ENCODE measurements around the gene CCDC71L. TPM values are rescaled to one million over a fixed set of nuclear protein-coding genes. Genes with fewer than 3 reads are reported as not detected.

CCDC71L gene
- total and polyA plus RNA-seq, 2 donors (not counting 3 experiments of a cell fraction or from before 2014, with no cell fraction given) = 60.3 to 62.5 TPM

DNA sequence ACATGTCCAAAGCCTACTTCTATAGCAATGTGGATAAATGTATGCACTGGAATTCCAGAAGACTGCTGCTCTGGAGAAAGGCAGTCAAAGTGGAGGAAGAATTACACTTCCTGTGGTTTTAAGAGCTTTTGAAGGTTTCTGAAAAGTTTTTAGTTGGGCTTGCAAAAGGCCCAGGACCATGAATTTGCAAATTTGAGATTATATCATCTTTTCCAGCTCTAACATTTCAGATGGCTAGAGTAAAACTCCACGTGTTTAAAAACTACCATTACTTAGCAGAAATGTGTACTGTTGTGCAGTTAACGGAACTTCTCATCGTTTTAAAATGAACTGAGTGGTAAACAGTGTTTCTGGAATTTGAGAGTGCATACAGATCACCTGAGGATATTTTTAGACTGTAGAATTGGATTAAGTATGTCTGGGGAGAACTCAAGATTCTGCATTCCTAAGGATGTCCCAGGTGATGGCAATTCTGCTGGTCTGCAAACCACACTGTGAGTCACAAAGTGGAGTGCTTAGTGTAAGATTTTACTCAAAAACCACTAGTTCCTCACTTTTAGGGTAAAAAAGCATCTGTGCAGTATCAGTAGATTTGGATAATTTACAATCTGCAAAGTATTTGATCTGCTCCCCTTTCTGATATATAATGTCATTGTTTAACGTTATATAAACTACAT, 32.9 kb upstream of the CCDC71L start:
- ChIA-PET POLR2A (no interaction called here), CTCF (no interaction called here)
- no peaks in the 10 kb centered on the region for H3K79me2 ChIP-seq (ENCODE audit: control insufficient read depth, insufficient read depth, low read length)
- H3K36me3 ChIP-seq (ENCODE audit: control insufficient read depth in 2 of 2, extremely low read depth in 1 of 2, insufficient read depth in 2 of 2, low read length in 2 of 2) = no peaks in the 10 kb centered on the region
- no peak for TF ChIP-seq GATA2 (IDR thresholded peaks at IDR 0.05; ENCODE audit: insufficient read depth, insufficient read length, low read depth, low read length)
- TF ChIP-seq, protein P1, sequence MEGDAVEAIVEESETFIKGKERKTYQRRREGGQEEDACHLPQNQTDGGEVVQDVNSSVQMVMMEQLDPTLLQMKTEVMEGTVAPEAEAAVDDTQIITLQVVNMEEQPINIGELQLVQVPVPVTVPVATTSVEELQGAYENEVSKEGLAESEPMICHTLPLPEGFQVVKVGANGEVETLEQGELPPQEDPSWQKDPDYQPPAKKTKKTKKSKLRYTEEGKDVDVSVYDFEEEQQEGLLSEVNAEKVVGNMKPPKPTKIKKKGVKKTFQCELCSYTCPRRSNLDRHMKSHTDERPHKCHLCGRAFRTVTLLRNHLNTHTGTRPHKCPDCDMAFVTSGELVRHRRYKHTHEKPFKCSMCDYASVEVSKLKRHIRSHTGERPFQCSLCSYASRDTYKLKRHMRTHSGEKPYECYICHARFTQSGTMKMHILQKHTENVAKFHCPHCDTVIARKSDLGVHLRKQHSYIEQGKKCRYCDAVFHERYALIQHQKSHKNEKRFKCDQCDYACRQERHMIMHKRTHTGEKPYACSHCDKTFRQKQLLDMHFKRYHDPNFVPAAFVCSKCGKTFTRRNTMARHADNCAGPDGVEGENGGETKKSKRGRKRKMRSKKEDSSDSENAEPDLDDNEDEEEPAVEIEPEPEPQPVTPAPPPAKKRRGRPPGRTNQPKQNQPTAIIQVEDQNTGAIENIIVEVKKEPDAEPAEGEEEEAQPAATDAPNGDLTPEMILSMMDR (IDR thresholded peaks at IDR 0.05; ENCODE audit: extremely low read depth in 1 of 2, insufficient read depth in 1 of 2, low read depth in 1 of 2, low read length in 2 of 2) = no peak
- TF ChIP-seq EZH2 (IDR thresholded peaks at IDR 0.05; ENCODE audit: borderline replicate concordance, low read depth, low read length, severe bottlenecking) = no peak
- TF ChIP-seq JUN (IDR thresholded peaks at IDR 0.05; ENCODE audit: borderline replicate concordance, insufficient read depth, insufficient read length, low read depth) = no peak
- no peak for TF ChIP-seq POLR2AphosphoS5 (IDR thresholded peaks at IDR 0.05; ENCODE audit: insufficient read depth, low read depth, low read length)
- no peak for TF ChIP-seq MYC (IDR thresholded peaks at IDR 0.05; ENCODE audit: low read depth, low read length)
- TF ChIP-seq, protein P2, sequence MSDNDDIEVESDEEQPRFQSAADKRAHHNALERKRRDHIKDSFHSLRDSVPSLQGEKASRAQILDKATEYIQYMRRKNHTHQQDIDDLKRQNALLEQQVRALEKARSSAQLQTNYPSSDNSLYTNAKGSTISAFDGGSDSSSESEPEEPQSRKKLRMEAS (IDR thresholded peaks at IDR 0.05; ENCODE audit: insufficient read depth, insufficient read length) = no peak
- TF ChIP-seq FOS (IDR thresholded peaks at IDR 0.05; ENCODE audit: borderline replicate concordance, insufficient read depth, low read length) = no peak
- no peak for TF ChIP-seq POLR2A (IDR thresholded peaks at IDR 0.05; ENCODE audit: low read depth, low read length)
- DNase-seq (ENCODE audit: low read depth, low spot score) = no peak
- no peaks in the 10 kb centered on the region for H3K4me1 ChIP-seq (ENCODE audit: control insufficient read depth, extremely low read depth, insufficient read depth, low read length)
- no peak overlapping the region for H3K9ac ChIP-seq (replicated peaks; ENCODE audit: extremely low read depth, insufficient read depth, low read length)
- H4K20me1 ChIP-seq (replicated peaks; ENCODE audit: control insufficient read depth, extremely low read depth, insufficient read depth, low read length) = no peaks in the 10 kb centered on the region
- FAIRE-seq = no peak
- no peak overlapping the region for H3K4me3 ChIP-seq (replicated peaks in 1 of 3; ENCODE audit: insufficient read depth in 1 of 3, low read depth in 1 of 3, low read length in 3 of 3)
- BruUV-seq (replicated peaks) = no TSS peak
- intact Hi-C loops (cut with micrococcal nuclease) = no loop called here
- H3K4me2 ChIP-seq (ENCODE audit: insufficient read depth, low read length) = no peak overlapping the region
- no peak overlapping the region for H3K27ac ChIP-seq (ENCODE audit: insufficient read depth, low read depth, low read length)
- dilution Hi-C loops (cut with MboI; ENCODE audit: extremely low pct_ligation_motif_present, low sequenced_read_pairs) = no loop called here
- H3K9me1 ChIP-seq (replicated peaks; ENCODE audit: control insufficient read depth, extremely low read depth, insufficient read depth, low read length) = no peaks in the 10 kb centered on the region
- H3K9me3 ChIP-seq (replicated peaks; ENCODE audit: control insufficient read depth, insufficient read depth, low read length) = no peaks in the 10 kb centered on the region
- H2AFZ ChIP-seq (ENCODE audit: low read depth, low read length) = no peak overlapping the region
- no peaks in the 10 kb centered on the region for H3K27me3 ChIP-seq (ENCODE audit: control insufficient read depth in 2 of 2, insufficient read depth in 2 of 2, low read length in 2 of 2)
